ENCODE results near the gene CCNL1.

CCNL1 gene

DNA sequence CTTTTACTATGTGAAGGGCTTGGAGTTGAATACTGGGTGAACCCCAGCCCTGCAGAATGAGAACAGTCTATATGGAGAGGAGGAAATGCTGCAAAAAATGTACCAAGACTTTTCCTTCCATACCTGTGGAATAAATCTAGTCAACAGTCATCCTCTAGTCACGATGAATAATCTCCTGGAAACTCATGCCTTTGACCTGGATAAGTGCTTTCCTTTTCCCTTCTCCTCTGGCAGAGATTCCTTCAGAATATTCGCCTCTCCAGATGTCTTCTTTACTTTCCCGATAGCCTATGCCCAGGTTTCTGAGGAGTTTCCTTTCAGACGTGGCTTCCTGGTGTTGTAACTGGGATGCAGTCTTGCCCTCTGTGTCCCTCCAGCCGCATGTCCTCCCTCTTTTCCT lies 28.1 kb downstream of the CCNL1 start:
- H3K27ac ChIP-seq = no peak overlapping the region
- no peak for TF ChIP-seq ZFX (IDR thresholded peaks at IDR 0.05)
- TF ChIP-seq, protein P1, sequence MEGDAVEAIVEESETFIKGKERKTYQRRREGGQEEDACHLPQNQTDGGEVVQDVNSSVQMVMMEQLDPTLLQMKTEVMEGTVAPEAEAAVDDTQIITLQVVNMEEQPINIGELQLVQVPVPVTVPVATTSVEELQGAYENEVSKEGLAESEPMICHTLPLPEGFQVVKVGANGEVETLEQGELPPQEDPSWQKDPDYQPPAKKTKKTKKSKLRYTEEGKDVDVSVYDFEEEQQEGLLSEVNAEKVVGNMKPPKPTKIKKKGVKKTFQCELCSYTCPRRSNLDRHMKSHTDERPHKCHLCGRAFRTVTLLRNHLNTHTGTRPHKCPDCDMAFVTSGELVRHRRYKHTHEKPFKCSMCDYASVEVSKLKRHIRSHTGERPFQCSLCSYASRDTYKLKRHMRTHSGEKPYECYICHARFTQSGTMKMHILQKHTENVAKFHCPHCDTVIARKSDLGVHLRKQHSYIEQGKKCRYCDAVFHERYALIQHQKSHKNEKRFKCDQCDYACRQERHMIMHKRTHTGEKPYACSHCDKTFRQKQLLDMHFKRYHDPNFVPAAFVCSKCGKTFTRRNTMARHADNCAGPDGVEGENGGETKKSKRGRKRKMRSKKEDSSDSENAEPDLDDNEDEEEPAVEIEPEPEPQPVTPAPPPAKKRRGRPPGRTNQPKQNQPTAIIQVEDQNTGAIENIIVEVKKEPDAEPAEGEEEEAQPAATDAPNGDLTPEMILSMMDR (conservative IDR thresholded peaks at IDR 0.05) = no peak

DNA sequence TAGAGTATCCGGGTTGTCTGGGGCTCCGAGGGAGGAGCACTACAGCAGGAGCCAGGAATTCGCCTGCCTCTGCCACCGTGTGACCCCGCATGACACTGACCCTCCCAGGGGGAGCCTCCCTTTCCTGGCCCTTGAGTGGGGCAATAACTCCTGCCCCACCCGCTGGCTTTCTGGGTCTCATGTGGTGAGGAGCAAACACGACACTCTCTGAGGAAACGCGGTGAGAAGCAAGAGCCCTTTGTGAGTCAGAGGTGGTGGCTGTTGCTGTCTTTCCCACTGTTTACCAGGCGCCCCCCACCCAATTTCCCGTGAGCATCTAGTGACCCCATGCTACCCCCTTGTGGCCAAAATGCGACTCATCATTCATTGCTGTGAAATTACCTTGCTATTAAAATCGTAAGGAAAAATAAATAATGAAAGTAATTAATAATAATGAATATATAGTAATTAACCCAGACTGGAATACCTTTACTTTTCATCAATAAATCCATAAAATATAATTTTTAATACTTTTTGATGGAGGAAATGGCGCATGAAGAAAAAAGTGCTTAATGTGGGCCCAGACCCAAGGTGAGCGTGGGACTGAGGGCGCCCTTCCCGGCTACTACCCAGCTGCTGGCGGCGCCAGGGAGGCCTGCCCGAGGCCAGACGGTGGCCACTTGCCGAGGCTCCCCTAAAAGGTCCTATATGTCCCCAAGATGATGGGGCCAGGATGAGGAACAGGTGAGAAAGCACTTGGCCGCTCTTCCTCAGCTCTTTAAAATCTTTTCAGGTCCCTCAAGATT lies 29.3 kb downstream of the CCNL1 start:
- no peak overlapping the region for H3K27ac ChIP-seq
- no peak for TF ChIP-seq ZFX (IDR thresholded peaks at IDR 0.05)
- TF ChIP-seq, protein P1 (conservative IDR thresholded peaks at IDR 0.05) = peak; percentile 89

DNA sequence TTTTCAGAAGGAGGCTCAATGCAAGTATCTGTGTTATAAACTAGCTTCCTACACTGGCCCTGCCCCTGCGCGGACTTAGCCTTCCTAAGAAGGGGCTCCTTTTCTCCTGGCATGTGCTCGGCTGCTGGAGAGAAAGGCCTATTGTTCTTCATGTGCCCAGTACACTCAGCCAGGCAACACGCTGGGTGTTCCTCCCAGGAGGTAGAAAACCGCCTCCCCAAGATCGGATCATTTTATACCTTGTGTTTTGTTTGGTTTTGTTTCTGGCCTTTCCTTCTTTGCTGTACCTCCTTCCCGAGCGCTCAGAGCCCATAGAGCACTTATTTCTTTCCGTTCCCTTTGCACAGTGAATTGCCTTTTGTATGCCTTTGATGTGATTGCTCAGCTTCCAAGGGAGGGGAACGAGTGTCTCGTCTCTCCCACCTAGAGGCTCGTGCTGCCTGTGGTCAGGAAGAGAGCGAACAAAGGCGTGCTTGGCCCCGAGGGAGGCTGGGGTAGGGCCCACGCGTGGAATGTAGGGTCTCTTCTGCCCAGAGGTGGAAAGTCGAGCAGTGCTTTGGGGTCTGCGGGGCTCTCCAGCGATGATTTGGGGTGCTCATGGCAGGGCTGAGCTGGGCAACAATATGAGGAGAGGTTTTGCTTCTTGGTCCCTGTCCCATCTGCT lies 30.0 kb downstream of the CCNL1 start:
- H3K27ac ChIP-seq = no peak overlapping the region
- TF ChIP-seq, protein P1 (conservative IDR thresholded peaks at IDR 0.05) = no peak
- no peak for TF ChIP-seq ZFX (IDR thresholded peaks at IDR 0.05)

DNA sequence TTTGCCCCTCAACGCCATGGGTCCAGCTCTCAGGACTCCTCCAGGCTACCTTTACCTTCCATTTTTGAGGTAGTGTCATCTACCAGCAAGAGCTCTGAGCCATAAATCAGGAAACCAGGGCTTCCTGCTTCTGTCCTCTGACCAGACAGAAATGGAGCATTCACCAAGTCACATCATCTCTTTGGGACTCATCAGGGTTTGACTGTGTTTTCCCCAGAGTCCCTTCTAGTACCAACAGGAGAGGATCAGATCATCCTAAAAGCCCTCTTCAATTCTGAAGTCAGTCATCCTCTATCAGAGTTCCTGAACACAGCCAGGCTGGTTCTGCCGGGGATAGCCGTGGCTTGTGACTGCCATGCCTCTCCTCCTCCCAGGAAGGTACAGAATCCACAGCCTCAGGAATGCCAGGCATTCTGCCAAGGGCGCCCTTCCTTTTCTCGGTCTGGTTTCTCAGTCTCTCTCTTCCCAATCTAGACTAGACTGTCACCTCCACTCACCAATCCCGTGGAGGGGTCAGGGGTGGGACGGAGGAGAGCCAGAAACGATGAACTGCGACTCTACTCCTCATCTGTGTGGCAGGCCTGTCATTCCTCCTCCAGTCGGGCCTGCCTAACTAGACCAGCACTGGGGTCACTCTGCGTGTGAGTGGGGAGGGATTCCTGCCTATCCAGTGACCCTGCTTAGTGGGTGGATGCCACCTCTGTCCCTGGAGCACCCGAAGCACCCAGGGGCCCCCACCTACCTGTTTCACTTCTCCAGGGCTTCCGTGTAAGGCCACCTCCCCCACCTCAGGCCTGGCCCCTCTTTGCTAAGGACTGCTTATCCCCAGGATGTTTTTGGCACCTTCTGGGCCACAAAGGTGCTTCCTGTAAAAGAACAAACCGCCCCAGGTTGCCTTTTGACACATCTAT lies 30.9 kb downstream of the CCNL1 start:
- no peak overlapping the region for H3K27ac ChIP-seq
- no peak for TF ChIP-seq ZFX (IDR thresholded peaks at IDR 0.05)
- TF ChIP-seq, protein P1 (conservative IDR thresholded peaks at IDR 0.05) = no peak

DNA sequence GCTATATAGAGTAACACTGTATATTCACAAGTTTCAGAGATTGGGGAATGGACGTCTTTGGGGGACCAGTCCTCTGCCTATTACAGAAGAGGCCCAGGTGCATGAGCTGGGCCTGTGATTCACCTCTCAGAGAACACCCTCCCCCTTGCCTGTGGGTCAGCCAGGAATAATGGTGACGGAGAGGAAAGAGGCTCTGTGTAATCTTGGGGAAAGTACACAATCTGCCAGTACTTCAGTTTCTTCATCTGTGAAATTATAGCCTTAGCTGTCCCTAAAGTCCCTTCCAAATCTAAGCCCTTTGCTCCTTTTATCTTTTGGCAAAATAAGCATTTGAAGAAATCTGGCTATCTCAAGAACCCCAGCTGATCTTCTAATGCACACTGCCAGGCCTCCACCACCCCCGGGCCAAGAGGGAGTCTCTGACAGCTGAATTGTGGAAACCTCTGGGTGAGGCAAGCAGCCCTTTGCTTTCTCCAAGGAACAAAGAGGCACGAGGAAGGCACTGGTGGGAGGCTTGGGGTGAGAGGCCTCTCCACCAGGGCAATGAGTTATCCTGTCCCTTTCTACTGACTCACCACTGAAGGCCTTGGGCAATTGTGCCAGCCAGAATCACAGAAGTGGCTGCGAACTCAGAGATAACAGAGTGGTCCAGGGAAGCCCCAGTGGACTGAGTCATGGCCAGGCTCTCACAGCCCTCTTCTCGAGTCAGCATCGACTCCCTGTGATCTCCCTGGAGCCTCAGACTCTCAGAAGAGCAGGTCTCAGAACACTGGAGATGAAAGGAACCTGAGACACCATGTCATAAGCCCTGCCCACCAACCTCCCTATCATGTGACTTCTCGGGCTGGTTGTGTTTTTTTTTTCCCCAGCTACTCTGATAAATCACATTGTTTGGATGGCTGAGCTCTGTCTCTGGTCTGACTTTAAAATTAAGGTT lies 31.8 kb downstream of the CCNL1 start:
- no peak for TF ChIP-seq ZFX (IDR thresholded peaks at IDR 0.05)
- TF ChIP-seq, protein P1 (conservative IDR thresholded peaks at IDR 0.05) = no peak
- no peak overlapping the region for H3K27ac ChIP-seq

DNA sequence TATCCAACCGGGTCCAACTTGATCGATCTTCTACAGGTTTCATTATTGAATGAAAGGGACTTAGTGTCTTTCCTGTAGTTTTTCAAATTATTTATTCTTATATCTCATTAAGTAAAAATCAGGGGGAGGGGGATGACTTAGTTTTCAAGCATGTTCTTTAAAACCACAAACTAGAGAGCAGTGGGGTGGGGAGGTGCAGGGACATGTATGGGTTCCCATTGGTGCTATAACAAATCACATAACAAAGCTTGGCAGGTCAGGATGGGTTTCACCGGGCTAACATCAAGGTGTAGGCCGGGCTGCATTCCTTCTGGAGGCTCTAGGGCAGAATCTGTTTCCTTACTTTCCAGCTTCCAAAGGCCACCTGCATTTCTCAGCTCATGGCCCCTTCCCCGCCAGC lies 32.7 kb downstream of the CCNL1 start:
- TF ChIP-seq, protein P1 (conservative IDR thresholded peaks at IDR 0.05) = no peak
- TF ChIP-seq ZFX (IDR thresholded peaks at IDR 0.05) = no peak
- no peak overlapping the region for H3K27ac ChIP-seq
